RWPE1 (cell line): ENCODE results near the gene TTLL9.

Experiments
- CTCF ChIA-PET: fragments of 350-600 bp; sonication (Branson Sonifier 250); formaldehyde crosslinking; extraction: SDS; loops from one replicate; lab custom pipeline; 2021; lab: Yijun Ruan, JAX
- POLR2A ChIA-PET: fragments of 400-600 bp; formaldehyde crosslinking; extraction: SDS; loops from one replicate; lab custom pipeline; 2020; ENCODE audit warnings: antibody characterized with exemption; ENCODE audit not compliant: low non-redundant PET; lab: Yijun Ruan, JAX
- DNase-seq: peaks from one replicate; pipeline ENCODE4 v3.0.0; 2012; ENCODE audit warnings: low spot score
- H3K27ac ChIP-seq: fragments of 450-650 bp; 2 replicates; pipeline ENCODE4 v1.5.1; 2017
- TF ChIP-seq, protein P1 (sequence below): fragments of 450-650 bp; conservative IDR thresholded peaks from 2 replicates; pipeline ENCODE4 v1.5.1; 2017; ENCODE audit warnings: low read depth, mild to moderate bottlenecking

TTLL9 gene

DNA sequence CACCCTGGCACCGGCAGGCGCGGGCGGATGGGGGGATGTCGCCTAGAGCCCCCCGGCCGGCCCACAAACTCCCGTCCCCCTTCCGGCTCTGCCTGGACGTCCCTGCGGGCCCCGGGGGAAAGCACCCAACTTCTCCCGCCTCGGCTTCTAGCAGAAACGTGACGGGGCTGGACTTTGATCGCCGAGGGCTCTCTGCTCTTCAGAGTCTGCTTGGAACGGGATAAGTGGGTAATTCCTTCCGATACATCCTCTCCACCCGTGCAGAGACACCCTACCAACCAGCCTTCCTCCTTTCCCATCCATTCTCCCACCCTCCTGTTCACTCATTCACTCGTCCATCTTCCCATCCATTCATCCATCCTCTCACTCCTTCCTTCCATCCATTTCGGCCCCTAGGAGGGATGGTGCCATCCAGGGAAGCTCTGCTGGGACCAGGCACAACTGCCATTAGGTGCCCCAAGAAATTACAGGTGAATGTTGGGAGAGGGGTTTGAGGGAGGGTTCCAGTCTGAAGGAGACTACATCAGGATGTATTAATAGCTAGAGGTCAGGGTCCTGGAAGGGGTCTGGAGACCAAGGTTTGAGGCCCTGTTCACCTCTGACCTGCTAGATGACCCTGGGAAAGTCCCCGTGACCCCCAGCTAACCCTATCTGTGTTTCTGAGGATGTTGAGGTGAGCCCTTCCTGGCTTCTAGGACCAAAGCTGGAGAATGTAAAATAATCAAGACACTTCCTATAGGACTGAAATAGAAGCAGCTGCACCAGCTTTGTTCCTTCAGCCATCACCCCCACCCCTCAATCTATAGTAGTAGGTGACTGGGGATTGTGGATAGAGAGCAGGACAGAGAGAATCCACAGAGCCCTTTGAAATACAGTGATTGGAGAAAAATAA is 538 bp downstream of the TTLL9 start:
- no peak overlapping the region for H3K27ac ChIP-seq
- CTCF ChIA-PET: interaction anchor here (0.5 to 4.4 kb wide), 6 partner anchors 18 to 234 kb away, joined by 3 to 16 read pairs (median 4); no protein-coding TSS in a partner anchor
- TF ChIP-seq, protein P1, sequence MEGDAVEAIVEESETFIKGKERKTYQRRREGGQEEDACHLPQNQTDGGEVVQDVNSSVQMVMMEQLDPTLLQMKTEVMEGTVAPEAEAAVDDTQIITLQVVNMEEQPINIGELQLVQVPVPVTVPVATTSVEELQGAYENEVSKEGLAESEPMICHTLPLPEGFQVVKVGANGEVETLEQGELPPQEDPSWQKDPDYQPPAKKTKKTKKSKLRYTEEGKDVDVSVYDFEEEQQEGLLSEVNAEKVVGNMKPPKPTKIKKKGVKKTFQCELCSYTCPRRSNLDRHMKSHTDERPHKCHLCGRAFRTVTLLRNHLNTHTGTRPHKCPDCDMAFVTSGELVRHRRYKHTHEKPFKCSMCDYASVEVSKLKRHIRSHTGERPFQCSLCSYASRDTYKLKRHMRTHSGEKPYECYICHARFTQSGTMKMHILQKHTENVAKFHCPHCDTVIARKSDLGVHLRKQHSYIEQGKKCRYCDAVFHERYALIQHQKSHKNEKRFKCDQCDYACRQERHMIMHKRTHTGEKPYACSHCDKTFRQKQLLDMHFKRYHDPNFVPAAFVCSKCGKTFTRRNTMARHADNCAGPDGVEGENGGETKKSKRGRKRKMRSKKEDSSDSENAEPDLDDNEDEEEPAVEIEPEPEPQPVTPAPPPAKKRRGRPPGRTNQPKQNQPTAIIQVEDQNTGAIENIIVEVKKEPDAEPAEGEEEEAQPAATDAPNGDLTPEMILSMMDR: no peak
- POLR2A ChIA-PET: no interaction called here
- DNase-seq: no peak

DNA sequence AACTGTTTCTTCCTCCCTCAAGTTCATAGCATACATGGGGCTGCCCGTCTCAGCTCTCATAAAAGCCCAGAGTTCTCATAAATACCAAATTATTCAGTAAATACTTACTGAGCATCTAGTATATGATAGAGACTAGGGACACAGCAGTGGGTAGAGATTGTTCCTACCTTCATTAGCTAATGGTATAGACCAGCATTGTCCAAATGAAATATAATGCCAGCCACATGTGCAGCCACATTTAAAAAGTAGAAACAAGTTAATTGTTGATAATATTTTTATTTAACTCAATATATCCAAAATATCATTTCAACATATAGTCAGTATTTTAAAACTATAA is 1.2 kb downstream of the TTLL9 start:
- H3K27ac ChIP-seq: no peak overlapping the region
- ChIA-PET POLR2A (no interaction called here), CTCF (interaction anchor here (0.6 to 4.4 kb wide), 6 partner anchors 19 to 168 kb away, joined by 3 to 16 read pairs (median 4); no protein-coding TSS in a partner anchor)
- TF ChIP-seq, protein P1: no peak
- DNase-seq: no peak

DNA sequence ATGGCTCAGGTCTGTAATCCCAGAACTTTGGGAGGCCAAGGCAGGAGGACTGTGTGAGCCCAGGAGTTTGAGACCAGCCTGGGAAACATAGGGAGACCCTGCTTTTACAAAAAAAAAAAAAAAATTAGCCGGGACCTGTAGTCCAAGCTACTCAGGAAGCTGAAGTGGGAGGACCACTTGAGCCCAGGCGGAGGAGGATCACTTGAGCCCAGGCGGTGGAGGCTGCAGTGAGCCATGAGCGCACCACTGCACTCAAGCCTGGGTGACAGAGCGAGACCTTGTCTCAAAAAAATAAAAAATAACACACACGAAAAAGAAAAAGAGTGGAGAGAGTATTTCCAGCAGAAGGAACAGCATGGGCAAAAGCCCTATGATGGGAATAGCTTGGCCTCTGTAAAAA is 2.0 kb downstream of the TTLL9 start:
- no peak overlapping the region for H3K27ac ChIP-seq
- CTCF ChIA-PET: interaction anchor here (0.6 to 4.4 kb wide), 7 partner anchors 9 to 159 kb away, joined by 3 to 16 read pairs (median 5); no protein-coding TSS in a partner anchor
- POLR2A ChIA-PET: no interaction called here
- DNase-seq: no peak
- TF ChIP-seq, protein P1: no peak

DNA sequence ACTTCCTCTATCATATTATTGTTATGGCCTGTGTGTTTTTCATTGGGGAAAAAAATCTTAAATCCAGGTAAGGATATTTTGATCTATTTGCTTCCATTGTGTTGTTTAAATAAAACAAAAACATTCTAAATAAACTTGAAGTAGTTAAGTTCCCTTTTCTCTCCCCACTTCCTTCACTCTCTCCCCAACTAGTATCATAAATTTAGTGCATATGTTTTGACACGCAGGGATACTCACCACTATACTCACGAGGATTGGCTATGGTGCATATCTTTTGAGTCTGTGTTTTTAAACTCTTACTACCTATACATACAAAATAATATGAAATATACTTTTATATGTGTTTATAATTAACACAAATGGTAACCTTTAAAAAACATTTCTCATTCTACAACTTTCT is 5.2 kb downstream of the TTLL9 start:
- no peak for DNase-seq
- ChIA-PET POLR2A (no interaction called here), CTCF (no interaction called here)
- no peak overlapping the region for H3K27ac ChIP-seq
- TF ChIP-seq, protein P1: no peak

DNA sequence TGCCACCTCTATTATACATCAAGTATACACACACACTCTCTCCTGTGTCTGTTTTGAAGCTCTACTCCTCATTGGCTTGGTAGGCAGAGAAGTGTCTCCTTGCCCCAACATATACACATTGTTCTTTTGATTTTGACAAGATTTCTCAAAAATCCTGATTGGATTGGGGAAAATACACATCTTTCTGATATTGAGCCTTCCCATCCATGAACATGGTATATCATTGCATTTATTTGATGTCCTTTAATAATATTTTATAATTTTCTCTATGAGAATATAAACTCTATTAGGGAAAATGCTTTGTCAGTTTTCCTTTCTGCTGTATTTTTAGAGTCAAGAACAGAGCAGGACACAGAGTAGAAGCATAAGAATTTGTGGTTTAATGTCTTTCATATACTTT is 7.2 kb downstream of the TTLL9 start:
- no peak overlapping the region for H3K27ac ChIP-seq
- TF ChIP-seq, protein P1: no peak
- ChIA-PET POLR2A (no interaction called here), CTCF (no interaction called here)
- no peak for DNase-seq

DNA sequence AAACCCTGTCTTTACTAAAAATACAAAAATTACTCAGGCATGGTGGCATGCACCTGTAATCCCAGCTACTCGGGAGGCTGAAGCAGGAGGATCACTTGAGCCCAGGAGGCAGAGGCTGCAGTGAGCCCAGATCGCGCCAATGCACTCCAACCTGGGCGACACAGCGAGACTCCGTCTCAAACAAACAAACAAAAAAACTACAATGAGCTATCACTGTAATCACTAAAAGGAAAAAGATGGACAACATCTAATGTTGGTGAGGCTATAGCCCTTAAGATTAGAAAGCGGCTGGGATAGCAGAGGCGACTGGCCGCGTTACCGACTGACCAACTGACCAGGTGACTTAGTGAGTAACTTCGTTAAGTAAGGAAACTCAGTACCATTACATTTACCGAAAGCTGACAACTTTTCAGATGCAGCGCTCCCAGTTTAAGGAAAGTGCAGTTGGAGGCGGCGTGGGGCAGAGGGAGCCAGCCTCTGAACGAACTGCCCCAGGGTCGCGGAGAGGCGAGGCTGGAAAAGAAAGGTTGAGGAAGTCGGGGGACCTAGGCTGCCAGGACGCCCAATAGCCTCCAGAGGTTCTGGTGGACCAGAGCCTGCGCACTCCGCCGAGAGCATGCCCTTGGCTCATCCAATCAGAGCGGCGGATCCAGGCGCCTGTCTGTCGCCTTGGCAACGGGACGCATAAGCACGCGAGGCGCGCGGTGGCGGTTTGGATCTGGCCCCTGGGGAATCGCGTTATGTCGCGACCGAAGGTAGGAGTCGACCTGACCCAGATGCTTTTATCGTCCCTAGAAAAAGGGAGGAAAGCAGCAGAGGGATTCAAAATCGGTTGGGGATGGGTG is 8.9 kb downstream of the TTLL9 start:
- peak overlapping the region; percentile 64 for H3K27ac ChIP-seq
- peak; percentile 99 for DNase-seq
- ChIA-PET CTCF (interaction anchor here (0.5 to 2.1 kb wide), 6 partner anchors 33 to 153 kb away, joined by 3 to 8 read pairs (median 4); partner anchors contain the start of gene PDRG1), POLR2A (interaction anchor here (0.9 to 1.4 kb wide), 4 partner anchors 11 to 73 kb away, joined by 3 to 4 read pairs (median 4); partner anchors contain the start of gene PDRG1)
- TF ChIP-seq, protein P1: no peak
